Cardiac muscle cell (in vitro differentiated cells and primary cell): ENCODE results near the gene LAX1. TPM values are rescaled to one million over a fixed set of nuclear protein-coding genes. Genes with fewer than 3 reads are reported as not detected.

ENCODE experiments used
- DNase-seq, 2 donors: peaks; one replicate each; pipeline versions ENCODE4 v3.0.0 to v3.0.0-alpha.2; 2010 to 2017; ENCODE audit warnings: low read depth in 1 of 2, low spot score in 1 of 2
- H3K27ac ChIP-seq: fragments of 200-600 bp; sonication (generic); 2 replicates; pipeline ENCODE4 v1.5.1; 2016
- H3K27me3 ChIP-seq: fragments of 200-600 bp; sonication (generic); 2 replicates; pipeline ENCODE4 v1.6.0; 2016; ENCODE audit warnings: control low read depth
- H3K36me3 ChIP-seq: fragments of 200-600 bp; sonication (generic); 2 replicates; pipeline ENCODE4 v1.5.1; 2016; ENCODE audit warnings: control low read depth
- H3K4me1 ChIP-seq: fragments of 200-600 bp; sonication (generic); 2 replicates; pipeline ENCODE4 v1.8.1; 2017; ENCODE audit warnings: low read depth, mild to moderate bottlenecking, mixed run types
- H3K4me3 ChIP-seq: fragments of 200-600 bp; sonication (generic); 2 replicates; pipeline ENCODE4 v1.5.1; 2016; ENCODE audit warnings: mild to moderate bottlenecking
- H3K9me3 ChIP-seq: fragments of 200-600 bp; sonication (generic); 2 replicates; pipeline ENCODE4 v1.5.1; 2017; ENCODE audit warnings: low read depth, mild to moderate bottlenecking, control low read depth
- polyA plus RNA-seq: library from polyadenylated mRNA; unstranded; fragments of >200 nt; fragmentation: Nextera tagmentation; extraction: Ambion mirVana; gene quantifications from 2 replicates; pipeline ENCODE4 v1.2.1, GENCODE V29; 2016
- total RNA-seq: library from RNA; depleted of rRNA; stranded (reverse); fragments of >200 nt; gene quantifications from 2 replicates; pipeline ENCODE4 v1.2.3, GENCODE V29; 2016
- TF ChIP-seq, protein P1 (sequence below): IDR thresholded peaks from 2 replicates; pipeline ENCODE4 v1.5.1; 2012; ENCODE audit warnings: low read depth, mild to moderate bottlenecking, low read length

The LAX1 gene, protein sequence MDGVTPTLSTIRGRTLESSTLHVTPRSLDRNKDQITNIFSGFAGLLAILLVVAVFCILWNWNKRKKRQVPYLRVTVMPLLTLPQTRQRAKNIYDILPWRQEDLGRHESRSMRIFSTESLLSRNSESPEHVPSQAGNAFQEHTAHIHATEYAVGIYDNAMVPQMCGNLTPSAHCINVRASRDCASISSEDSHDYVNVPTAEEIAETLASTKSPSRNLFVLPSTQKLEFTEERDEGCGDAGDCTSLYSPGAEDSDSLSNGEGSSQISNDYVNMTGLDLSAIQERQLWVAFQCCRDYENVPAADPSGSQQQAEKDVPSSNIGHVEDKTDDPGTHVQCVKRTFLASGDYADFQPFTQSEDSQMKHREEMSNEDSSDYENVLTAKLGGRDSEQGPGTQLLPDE
- total RNA-seq = not detected in 2 replicates
- polyA plus RNA-seq = 0.10 TPM in 1 of 2 replicates, not detected in the other

DNA sequence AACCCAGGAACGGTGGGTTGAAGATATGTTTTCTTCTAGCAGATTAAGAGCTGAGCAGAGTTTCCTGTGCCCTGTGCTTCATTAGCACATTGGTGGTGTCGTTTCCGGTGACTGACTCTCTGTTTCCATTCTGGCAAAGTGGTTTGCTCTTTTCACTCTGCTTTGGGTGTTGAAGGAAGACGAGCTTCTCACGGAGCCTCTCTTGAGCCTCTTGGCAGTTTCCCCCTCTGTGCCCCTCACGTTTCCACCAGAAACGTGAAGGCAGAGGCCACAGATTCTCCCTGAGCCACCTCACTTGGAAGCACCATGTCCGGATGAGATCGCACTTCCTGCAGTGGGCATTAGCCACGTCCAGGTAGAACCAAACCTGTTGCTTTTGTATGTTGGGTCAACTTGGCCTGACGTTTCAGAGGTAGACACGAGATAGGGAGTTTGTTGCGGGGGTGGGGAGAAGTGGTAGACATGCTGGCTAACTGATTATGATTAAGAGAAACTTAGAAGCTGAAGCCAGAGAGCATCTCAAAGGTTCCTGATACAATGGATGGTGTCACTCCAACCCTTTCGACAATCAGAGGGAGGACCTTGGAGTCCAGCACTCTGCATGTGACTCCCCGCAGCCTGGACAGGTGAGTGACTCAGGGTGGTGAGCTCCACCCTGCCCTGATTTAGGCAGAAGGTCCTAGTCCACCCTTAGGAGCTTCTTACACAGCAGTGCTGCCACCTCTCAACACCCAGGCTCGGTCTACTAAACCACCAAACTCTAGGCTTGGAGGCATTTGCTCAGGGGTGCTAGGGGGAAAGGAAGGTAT, at the start of gene LAX1:
Gene LAX1 (plus strand): TSS at position 155 of the 809 bp plus-strand sequence. CDS start 383 bp downstream, at position 538.
- no peak for DNase-seq
- Histone ChIP-seq H3K9me3 (no peaks in the 10 kb centered on the region), H3K27ac (no peak within 1 kb of the TSS), H3K4me1 (no peaks in the 10 kb centered on the region), H3K27me3 (peaks cover 3% of the 10 kb centered on the region), H3K4me3 (no peak within 1 kb of the TSS), H3K36me3 (no peaks in the 10 kb centered on the region)
- TF ChIP-seq, protein P1, sequence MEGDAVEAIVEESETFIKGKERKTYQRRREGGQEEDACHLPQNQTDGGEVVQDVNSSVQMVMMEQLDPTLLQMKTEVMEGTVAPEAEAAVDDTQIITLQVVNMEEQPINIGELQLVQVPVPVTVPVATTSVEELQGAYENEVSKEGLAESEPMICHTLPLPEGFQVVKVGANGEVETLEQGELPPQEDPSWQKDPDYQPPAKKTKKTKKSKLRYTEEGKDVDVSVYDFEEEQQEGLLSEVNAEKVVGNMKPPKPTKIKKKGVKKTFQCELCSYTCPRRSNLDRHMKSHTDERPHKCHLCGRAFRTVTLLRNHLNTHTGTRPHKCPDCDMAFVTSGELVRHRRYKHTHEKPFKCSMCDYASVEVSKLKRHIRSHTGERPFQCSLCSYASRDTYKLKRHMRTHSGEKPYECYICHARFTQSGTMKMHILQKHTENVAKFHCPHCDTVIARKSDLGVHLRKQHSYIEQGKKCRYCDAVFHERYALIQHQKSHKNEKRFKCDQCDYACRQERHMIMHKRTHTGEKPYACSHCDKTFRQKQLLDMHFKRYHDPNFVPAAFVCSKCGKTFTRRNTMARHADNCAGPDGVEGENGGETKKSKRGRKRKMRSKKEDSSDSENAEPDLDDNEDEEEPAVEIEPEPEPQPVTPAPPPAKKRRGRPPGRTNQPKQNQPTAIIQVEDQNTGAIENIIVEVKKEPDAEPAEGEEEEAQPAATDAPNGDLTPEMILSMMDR = no peak

DNA sequence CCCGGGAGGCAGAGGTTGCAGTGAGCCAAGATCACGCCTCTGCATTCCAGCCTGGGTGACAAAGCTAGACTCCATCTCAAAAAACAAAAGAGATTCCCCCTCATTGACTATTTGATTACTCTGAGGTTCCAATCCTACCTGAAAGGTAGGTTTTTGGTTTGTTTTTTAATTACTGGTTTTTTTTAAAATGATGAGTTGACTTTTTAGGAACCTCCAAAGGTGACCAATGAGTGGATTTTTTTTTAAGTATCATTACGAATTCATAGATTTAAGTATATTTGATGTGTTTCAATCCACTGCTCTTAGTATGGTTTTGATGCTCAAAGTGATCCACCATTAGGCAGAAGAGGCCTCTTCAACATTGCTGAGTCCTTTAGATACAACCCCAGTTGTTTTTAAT, 47.9 kb upstream of the LAX1 start:
- TF ChIP-seq, protein P1 = no peak
- no peaks in the 10 kb centered on the region for H3K9me3 ChIP-seq
- DNase-seq = no peak
- peaks cover 47% of the 10 kb centered on the region for H3K36me3 ChIP-seq
- H3K4me1 ChIP-seq = no peaks in the 10 kb centered on the region
- H3K4me3 ChIP-seq = no peak overlapping the region
- H3K27ac ChIP-seq = no peak overlapping the region
- no peaks in the 10 kb centered on the region for H3K27me3 ChIP-seq

DNA sequence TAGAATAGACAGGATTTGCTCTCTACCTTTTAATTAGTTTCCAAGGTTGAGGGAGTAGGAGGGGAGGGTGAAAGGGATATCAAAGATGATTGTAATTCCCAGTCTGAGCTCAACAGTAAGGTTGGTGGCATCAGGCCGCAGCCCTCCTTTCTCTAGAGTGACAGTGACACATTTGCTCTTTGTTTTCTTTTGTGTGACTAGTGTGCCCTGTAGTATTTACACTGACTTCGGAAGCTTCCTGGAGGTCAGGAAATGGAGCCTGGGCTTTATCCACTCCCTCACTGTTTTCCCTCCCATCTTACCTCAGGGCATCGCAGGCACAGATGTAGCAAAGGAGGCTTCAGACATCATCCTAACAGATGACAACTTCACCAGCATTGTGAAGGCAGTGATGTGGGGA, 44.7 kb upstream of the LAX1 start:
- Histone ChIP-seq H3K36me3 (peaks cover 33% of the 10 kb centered on the region), H3K27me3 (no peaks in the 10 kb centered on the region), H3K27ac (no peak overlapping the region), H3K4me3 (no peak overlapping the region), H3K9me3 (no peaks in the 10 kb centered on the region), H3K4me1 (no peaks in the 10 kb centered on the region)
- no peak for DNase-seq
- TF ChIP-seq, protein P1 = no peak

DNA sequence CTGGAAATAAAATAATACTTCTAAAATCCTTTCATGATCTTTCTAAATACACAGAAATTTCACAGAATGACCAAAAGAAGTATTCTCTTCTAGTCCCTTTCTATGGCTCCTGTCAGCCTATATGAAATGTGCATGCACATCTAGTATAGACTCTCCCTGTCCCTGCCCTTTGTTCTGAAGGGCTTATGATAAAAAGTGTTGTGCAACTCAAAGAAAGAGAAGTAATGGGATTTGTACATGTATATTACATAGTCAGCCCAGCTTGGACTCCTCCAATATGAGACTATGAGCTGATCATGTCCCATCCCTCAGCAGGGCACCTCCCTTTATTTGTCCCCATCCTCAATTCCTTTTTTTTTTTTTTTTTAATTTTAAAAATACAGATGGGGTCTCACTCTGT, 42.1 kb upstream of the LAX1 start:
- Histone ChIP-seq H3K9me3 (no peaks in the 10 kb centered on the region), H3K4me1 (peaks cover 6% of the 10 kb centered on the region), H3K4me3 (no peak overlapping the region), H3K27me3 (no peaks in the 10 kb centered on the region), H3K27ac (no peak overlapping the region), H3K36me3 (peaks cover 26% of the 10 kb centered on the region)
- DNase-seq = no peak
- TF ChIP-seq, protein P1 = no peak

DNA sequence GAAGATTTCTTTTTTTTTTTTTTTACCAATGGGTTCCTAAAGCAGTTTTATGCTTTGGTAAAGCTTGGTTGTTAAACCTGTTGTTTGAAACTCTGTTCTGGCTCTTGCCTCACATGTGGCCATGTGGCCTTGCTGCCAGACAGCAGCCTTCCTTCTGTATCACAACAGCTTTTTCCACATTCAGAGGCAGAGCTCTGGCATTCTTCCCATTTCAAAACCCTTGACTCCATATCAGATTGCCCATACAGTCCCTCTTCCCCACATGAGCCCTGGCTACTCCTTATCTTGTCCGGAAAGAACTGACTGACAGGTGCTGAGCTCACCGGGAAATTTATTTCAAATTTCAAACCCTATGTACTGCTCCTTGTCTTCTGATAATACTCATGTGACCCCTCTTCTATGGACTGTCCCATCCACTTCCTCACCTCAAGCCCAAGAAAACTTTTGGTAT, 38.5 kb upstream of the LAX1 start:
- peak; percentile 33 to 53 for DNase-seq
- peaks cover 6% of the 10 kb centered on the region for H3K4me1 ChIP-seq
- H3K9me3 ChIP-seq = no peaks in the 10 kb centered on the region
- H3K27ac ChIP-seq = no peak overlapping the region
- TF ChIP-seq, protein P1 = no peak
- H3K27me3 ChIP-seq = no peaks in the 10 kb centered on the region
- H3K36me3 ChIP-seq = peaks cover 21% of the 10 kb centered on the region
- H3K4me3 ChIP-seq = no peak overlapping the region
